Measurements from ENCODE around the gene CENPP. TPM values are rescaled to one million over a fixed set of nuclear protein-coding genes. Genes with fewer than 3 reads are reported as not detected.

CENPP gene
- total RNA-seq, 2 experiments from 2014 or later, result 21.8 to 23.5 TPM

- DNase-seq, result peak; percentile 22
- H3K27me3 Mint-ChIP-seq, result no peaks in the 10 kb centered on the region
- H3K27ac Mint-ChIP-seq, result no peak overlapping the region
- peaks cover 7% of the 10 kb centered on the region for H3K4me1 Mint-ChIP-seq (ENCODE audit: low read depth)
- ChIA-PET CTCF (interaction anchor here (1.1 to 5.0 kb wide), 2 partner anchors 303 to 492 kb away, joined by 3 to 33 read pairs; no protein-coding TSS in a partner anchor), POLR2A (no interaction called here)
- no peaks in the 10 kb centered on the region for H3K9me3 Mint-ChIP-seq
- intact Hi-C loops (cut with micrococcal nuclease), result loop anchor here (5.0 kb wide), 1 partner anchor 494 kb away; no protein-coding TSS in a partner anchor
- H3K36me3 Mint-ChIP-seq, result peaks cover 32% of the 10 kb centered on the region
- H3K4me3 Mint-ChIP-seq, result no peak overlapping the region
These were observed 305.9 kb downstream of the CENPP start for GRCh38 chr9:92631452-92632343.

GRCh38 chr9:92632641-92633040, 306.9 kb downstream of the CENPP start:
- Mint-ChIP-seq H3K27ac (no peak overlapping the region), H3K4me1 (ENCODE audit: low read depth) (peaks cover 7% of the 10 kb centered on the region), H3K4me3 (no peak overlapping the region), H3K36me3 (peaks cover 30% of the 10 kb centered on the region), H3K27me3 (no peaks in the 10 kb centered on the region), H3K9me3 (no peaks in the 10 kb centered on the region)
- intact Hi-C loops (cut with micrococcal nuclease), result loop anchor here (5.0 kb wide), 1 partner anchor 495 kb away; no protein-coding TSS in a partner anchor
- CTCF ChIA-PET, result interaction anchor here (0.6 to 5.0 kb wide), 3 partner anchors 390 to 493 kb away, joined by 3 to 33 read pairs (median 4); no protein-coding TSS in a partner anchor
- POLR2A ChIA-PET, result no interaction called here
- peak; percentile 5 for DNase-seq

GRCh38 chr9:92633614-92634278, 308.0 kb downstream of the CENPP start:
- Mint-ChIP-seq H3K27me3 (no peaks in the 10 kb centered on the region), H3K4me1 (ENCODE audit: low read depth) (peaks cover 7% of the 10 kb centered on the region), H3K9me3 (no peaks in the 10 kb centered on the region), H3K4me3 (no peak overlapping the region), H3K27ac (no peak overlapping the region), H3K36me3 (peaks cover 27% of the 10 kb centered on the region)
- intact Hi-C loops (cut with micrococcal nuclease), result loop anchor here (2.0 to 5.0 kb wide), 2 partner anchors 309 to 496 kb away; partner anchors contain the start of genes CENPP and NOL8
- DNase-seq, result peak; percentile 3
- CTCF ChIA-PET, result interaction anchor here (0.6 to 5.0 kb wide), 5 partner anchors 17 to 1007 kb away, joined by 3 to 33 read pairs (median 4); partner anchors contain the start of genes CENPP and NOL8
- POLR2A ChIA-PET, result no interaction called here

GRCh38 chr9:92634712-92635605, 309.2 kb downstream of the CENPP start:
- Mint-ChIP-seq H3K9me3 (no peaks in the 10 kb centered on the region), H3K4me1 (ENCODE audit: low read depth) (peaks cover 7% of the 10 kb centered on the region), H3K36me3 (peaks cover 24% of the 10 kb centered on the region), H3K27ac (no peak overlapping the region), H3K4me3 (no peak overlapping the region), H3K27me3 (no peaks in the 10 kb centered on the region)
- intact Hi-C loops (cut with micrococcal nuclease), result loop anchor here (2.0 to 5.0 kb wide), 2 partner anchors 310 to 498 kb away; partner anchors contain the start of genes CENPP and NOL8
- ChIA-PET POLR2A (no interaction called here), CTCF (interaction anchor here (0.6 to 5.0 kb wide), 7 partner anchors 18 to 1006 kb away, joined by 3 to 33 read pairs (median 4); partner anchors contain the start of genes CENPP and NOL8)
- peak; percentile 76 for DNase-seq

- intact Hi-C loops (cut with micrococcal nuclease), result loop anchor here (2.0 kb wide), 1 partner anchor 311 kb away; the partner anchor contains the start of genes CENPP and NOL8
- Mint-ChIP-seq H3K36me3 (peaks cover 22% of the 10 kb centered on the region), H3K4me3 (no peak overlapping the region)
These were observed 310.0 kb downstream of the CENPP start for GRCh38 chr9:92635760-92636159.

GRCh38 chr9:92636627-92637026, 310.9 kb downstream of the CENPP start:
- Mint-ChIP-seq H3K9me3 (no peaks in the 10 kb centered on the region), H3K27me3 (no peaks in the 10 kb centered on the region), H3K27ac (no peak overlapping the region), H3K4me1 (ENCODE audit: low read depth) (peaks cover 5% of the 10 kb centered on the region), H3K4me3 (no peak overlapping the region), H3K36me3 (peaks cover 27% of the 10 kb centered on the region)
- DNase-seq, result peak; percentile 6
- ChIA-PET CTCF (interaction anchor here (1.3 kb wide), 1 partner anchor 496 kb away, joined by 5 read pairs; no protein-coding TSS in a partner anchor), POLR2A (no interaction called here)
- intact Hi-C loops (cut with micrococcal nuclease), result no loop called here

More at GRCh38 chr9:92635760-92636159, 310.0 kb downstream of the CENPP start:
- Mint-ChIP-seq H3K27ac (no peak overlapping the region), H3K9me3 (no peaks in the 10 kb centered on the region), H3K4me1 (ENCODE audit: low read depth) (peaks cover 7% of the 10 kb centered on the region), H3K27me3 (no peaks in the 10 kb centered on the region)
- no peak for DNase-seq
- CTCF ChIA-PET, result interaction anchor here (0.7 to 1.3 kb wide), 3 partner anchors 29 to 496 kb away, joined by 3 to 5 read pairs (median 3); no protein-coding TSS in a partner anchor
- POLR2A ChIA-PET, result no interaction called here

- no peaks in the 10 kb centered on the region for H3K9me3 Mint-ChIP-seq
- peaks cover 24% of the 10 kb centered on the region for H3K36me3 Mint-ChIP-seq
- no peak overlapping the region for H3K27ac Mint-ChIP-seq
- DNase-seq, result peak; percentile 6
- ChIA-PET POLR2A (no interaction called here), CTCF (no interaction called here)
- no peaks in the 10 kb centered on the region for H3K27me3 Mint-ChIP-seq
- no peak overlapping the region for H3K4me3 Mint-ChIP-seq
- no peaks in the 10 kb centered on the region for H3K4me1 Mint-ChIP-seq (ENCODE audit: low read depth)
- intact Hi-C loops (cut with micrococcal nuclease), result no loop called here
These were observed 311.6 kb downstream of the CENPP start for GRCh38 chr9:92637326-92637725.

- no peak overlapping the region for H3K4me3 Mint-ChIP-seq
- no peaks in the 10 kb centered on the region for H3K27me3 Mint-ChIP-seq
- H3K9me3 Mint-ChIP-seq, result no peaks in the 10 kb centered on the region
- intact Hi-C loops (cut with micrococcal nuclease), result no loop called here
- DNase-seq, result peak; percentile 4
- H3K36me3 Mint-ChIP-seq, result peaks cover 28% of the 10 kb centered on the region
- ChIA-PET POLR2A (no interaction called here), CTCF (no interaction called here)
- no peaks in the 10 kb centered on the region for H3K4me1 Mint-ChIP-seq (ENCODE audit: low read depth)
- H3K27ac Mint-ChIP-seq, result no peak overlapping the region
These were observed 312.3 kb downstream of the CENPP start for GRCh38 chr9:92637886-92638620.

GRCh38 chr9:92638621-92639101, 312.9 kb downstream of the CENPP start:
- intact Hi-C loops (cut with micrococcal nuclease), result no loop called here
- CTCF ChIA-PET, result no interaction called here

GRCh38 chr9:92639124-92639523, 313.4 kb downstream of the CENPP start:
- Mint-ChIP-seq H3K4me3 (no peak overlapping the region), H3K9me3 (no peaks in the 10 kb centered on the region), H3K36me3 (peaks cover 33% of the 10 kb centered on the region), H3K27ac (no peak overlapping the region), H3K27me3 (no peaks in the 10 kb centered on the region), H3K4me1 (ENCODE audit: low read depth) (no peaks in the 10 kb centered on the region)
- CTCF ChIA-PET, result no interaction called here
- peak; percentile 7 for DNase-seq
- intact Hi-C loops (cut with micrococcal nuclease), result no loop called here
- POLR2A ChIA-PET, result no interaction called here

More at GRCh38 chr9:92638621-92639101, 312.9 kb downstream of the CENPP start:
- Mint-ChIP-seq H3K36me3 (peaks cover 30% of the 10 kb centered on the region), H3K4me3 (no peak overlapping the region), H3K27me3 (no peaks in the 10 kb centered on the region), H3K9me3 (no peaks in the 10 kb centered on the region), H3K4me1 (ENCODE audit: low read depth) (no peaks in the 10 kb centered on the region), H3K27ac (no peak overlapping the region)
- DNase-seq, result peak; percentile 2
- POLR2A ChIA-PET, result no interaction called here

GRCh38 chr9:92639791-92640271, 314.1 kb downstream of the CENPP start:
- ChIA-PET POLR2A (no interaction called here), CTCF (no interaction called here)
- Mint-ChIP-seq H3K4me1 (ENCODE audit: low read depth) (no peaks in the 10 kb centered on the region), H3K36me3 (peaks cover 33% of the 10 kb centered on the region), H3K27ac (no peak overlapping the region), H3K9me3 (no peaks in the 10 kb centered on the region), H3K4me3 (no peak overlapping the region), H3K27me3 (no peaks in the 10 kb centered on the region)
- DNase-seq, result no peak
- intact Hi-C loops (cut with micrococcal nuclease), result no loop called here

Measured in activated CD4-positive, alpha-beta memory T cell treated with anti-CD3 and anti-CD28 coated beads for 36 hours (primary cell).